ENCODE data around the gene OXSR1. TPM values are rescaled to one million over a fixed set of nuclear protein-coding genes. Genes with fewer than 3 reads are reported as not detected.

The OXSR1 gene
- total and polyA plus RNA-seq, 9 donors = 12.4 to 41.1 (median 28.4) TPM

DNA sequence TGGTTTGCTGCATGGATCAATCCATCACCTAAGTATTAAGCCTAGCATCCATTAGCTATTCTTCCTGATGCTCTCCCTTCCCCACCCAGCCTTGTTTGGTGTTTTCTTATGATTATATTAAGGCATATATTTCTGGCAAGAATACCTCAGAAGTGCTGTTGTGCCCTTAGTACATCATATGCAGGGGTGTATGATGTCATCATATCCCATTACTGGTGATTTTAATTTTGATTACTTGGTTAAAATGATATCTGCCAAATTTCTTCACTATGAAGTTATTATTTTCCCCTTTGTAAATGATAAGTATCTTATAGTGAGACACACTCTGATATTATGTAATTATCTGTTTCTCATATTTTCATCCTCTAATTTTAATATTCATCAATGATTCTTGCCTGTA lies 132.2 kb downstream of the OXSR1 start:
- TF ChIP-seq EP300 (IDR thresholded peaks at IDR 0.05) (no peak), POLR2A (IDR thresholded peaks at IDR 0.05) (no peak)
- TF ChIP-seq, protein P1, sequence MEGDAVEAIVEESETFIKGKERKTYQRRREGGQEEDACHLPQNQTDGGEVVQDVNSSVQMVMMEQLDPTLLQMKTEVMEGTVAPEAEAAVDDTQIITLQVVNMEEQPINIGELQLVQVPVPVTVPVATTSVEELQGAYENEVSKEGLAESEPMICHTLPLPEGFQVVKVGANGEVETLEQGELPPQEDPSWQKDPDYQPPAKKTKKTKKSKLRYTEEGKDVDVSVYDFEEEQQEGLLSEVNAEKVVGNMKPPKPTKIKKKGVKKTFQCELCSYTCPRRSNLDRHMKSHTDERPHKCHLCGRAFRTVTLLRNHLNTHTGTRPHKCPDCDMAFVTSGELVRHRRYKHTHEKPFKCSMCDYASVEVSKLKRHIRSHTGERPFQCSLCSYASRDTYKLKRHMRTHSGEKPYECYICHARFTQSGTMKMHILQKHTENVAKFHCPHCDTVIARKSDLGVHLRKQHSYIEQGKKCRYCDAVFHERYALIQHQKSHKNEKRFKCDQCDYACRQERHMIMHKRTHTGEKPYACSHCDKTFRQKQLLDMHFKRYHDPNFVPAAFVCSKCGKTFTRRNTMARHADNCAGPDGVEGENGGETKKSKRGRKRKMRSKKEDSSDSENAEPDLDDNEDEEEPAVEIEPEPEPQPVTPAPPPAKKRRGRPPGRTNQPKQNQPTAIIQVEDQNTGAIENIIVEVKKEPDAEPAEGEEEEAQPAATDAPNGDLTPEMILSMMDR (IDR thresholded peaks at IDR 0.05) = no peak
- H3K4me3 ChIP-seq = no peak overlapping the region
- no peaks in the 10 kb centered on the region for H3K36me3 ChIP-seq
- H3K27me3 ChIP-seq = no peaks in the 10 kb centered on the region
- DNase-seq = no peak
- no peaks in the 10 kb centered on the region for H3K9me3 ChIP-seq
- intact Hi-C loops (cut with DNase I) = no loop called here
- H3K27ac ChIP-seq = no peak overlapping the region
- H3K4me1 ChIP-seq (ENCODE audit: insufficient read depth) = no peaks in the 10 kb centered on the region

DNA sequence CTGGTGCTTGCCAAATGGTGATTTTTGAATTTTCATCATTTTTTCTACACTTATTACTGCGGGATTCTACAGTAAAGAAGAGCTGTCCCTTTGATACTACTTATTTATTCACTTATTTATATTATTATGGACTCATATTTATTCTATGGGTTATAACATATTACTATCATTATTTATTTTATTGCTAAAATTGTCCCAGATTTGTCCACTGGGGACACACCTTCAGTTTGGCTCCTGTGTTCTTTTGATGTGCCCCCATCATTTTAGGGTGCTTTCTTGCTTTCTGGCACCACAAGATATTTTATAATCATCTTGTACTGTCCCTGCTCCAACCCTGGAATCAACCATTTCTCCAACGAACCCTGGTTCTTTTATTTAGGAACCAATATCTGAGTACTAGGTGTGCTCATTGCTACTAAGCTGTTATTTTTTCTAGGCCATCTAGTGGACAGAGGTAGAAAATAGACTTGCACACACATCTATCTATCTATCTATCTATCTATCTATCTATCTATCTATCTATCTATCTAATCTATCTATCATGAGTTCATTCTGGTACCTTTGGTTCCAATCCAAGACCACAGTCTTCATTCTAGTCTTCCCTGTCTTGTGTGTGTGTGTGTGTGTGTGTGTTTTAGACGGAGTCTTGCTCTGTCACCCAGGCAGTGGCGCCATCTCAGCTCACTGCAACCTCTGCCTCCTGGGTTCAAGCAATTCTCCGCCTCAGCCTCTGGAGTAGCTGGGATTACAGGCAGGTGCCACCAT lies 132.8 kb downstream of the OXSR1 start:
- H3K9me3 ChIP-seq = no peaks in the 10 kb centered on the region
- H3K36me3 ChIP-seq = no peaks in the 10 kb centered on the region
- DNase-seq = no peak
- H3K4me1 ChIP-seq (ENCODE audit: insufficient read depth) = no peaks in the 10 kb centered on the region
- TF ChIP-seq, protein P1 (IDR thresholded peaks at IDR 0.05) = no peak
- TF ChIP-seq EP300 (IDR thresholded peaks at IDR 0.05) (no peak), POLR2A (IDR thresholded peaks at IDR 0.05) (no peak)
- 80 to 83% (median 83%) methylated on average over 5 of the region's 5 CpGs for WGBS, 3 donors
- H3K27me3 ChIP-seq = no peaks in the 10 kb centered on the region
- no peak overlapping the region for H3K27ac ChIP-seq
- no peak overlapping the region for H3K4me3 ChIP-seq
- intact Hi-C loops (cut with DNase I) = no loop called here

Small RNA genes within 50 kb of the gene (small RNA-seq; reads per million reads assigned to genes)
- gene RF00019 (not detected), gene RNU6-235P (not detected)

Other genes with a start within 250 kb of the OXSR1 start
- gene VILL, start 174.8 kb upstream of the OXSR1 start, total RNA-seq = 10 to 100 TPM in 2 of 7 donors, 1 to 10 TPM in 5; 5.2 to 13.2 (median 8.8) TPM
- gene VILL, start 174.8 kb upstream of the OXSR1 start, polyA plus RNA-seq = 10 to 100 TPM in 1 of 2 donors, 1 to 10 TPM in 1; 4.8 to 12.3 TPM
- gene PLCD1, start 135.9 kb upstream of the OXSR1 start, total RNA-seq = 10 to 100 TPM; 12.3 to 62.3 (median 27.0) TPM
- gene PLCD1, start 135.9 kb upstream of the OXSR1 start, polyA plus RNA-seq = 10 to 100 TPM; 21.2 to 30.0 TPM
- 10 to 100 TPM in 1 of 7 donors, 1 to 10 TPM in 5, under 1 TPM in 1; 0.99 to 23.8 (median 3.7) TPM for gene DLEC1, start 126.3 kb upstream of the OXSR1 start, total RNA-seq
- 1 to 10 TPM in 1 of 2 donors, under 1 TPM in 1; 0.93 to 1.5 TPM for gene DLEC1, start 126.3 kb upstream of the OXSR1 start, polyA plus RNA-seq
- gene ACAA1, start 28.4 kb upstream of the OXSR1 start, total RNA-seq = 10 to 100 TPM; 27.1 to 50.4 (median 44.9) TPM
- 10 to 100 TPM; 41.3 to 42.7 TPM for gene ACAA1, start 28.4 kb upstream of the OXSR1 start, polyA plus RNA-seq
- 10 to 100 TPM; 12.8 to 32.5 (median 24.0) TPM for gene MYD88, start 26.9 kb upstream of the OXSR1 start, total RNA-seq
- 10 to 100 TPM; 19.1 to 58.9 TPM for gene MYD88, start 26.9 kb upstream of the OXSR1 start, polyA plus RNA-seq
- gene SLC22A13, start 100.3 kb downstream of the OXSR1 start, total RNA-seq = under 1 TPM in 5 of 7 donors, not detected in 2; 0.12 to 0.46 (median 0.18) TPM
- not detected for gene SLC22A13, start 100.3 kb downstream of the OXSR1 start, polyA plus RNA-seq
- under 1 TPM in 1 of 7 donors, not detected in 6; 0.12 TPM for gene SLC22A14, start 116.8 kb downstream of the OXSR1 start, total RNA-seq
- under 1 TPM in 1 of 2 donors, not detected in 1; 0.55 TPM for gene SLC22A14, start 116.8 kb downstream of the OXSR1 start, polyA plus RNA-seq
- 1 to 10 TPM; 1.4 to 7.0 (median 5.6) TPM for gene XYLB, start 181.2 kb downstream of the OXSR1 start, total RNA-seq
- gene XYLB, start 181.2 kb downstream of the OXSR1 start, polyA plus RNA-seq = 1 to 10 TPM; 1.8 to 3.5 TPM

All from ovary (tissue), 9 donors.